Endothelial cell of umbilical vein (primary cell): Measurements from ENCODE around the gene PDGFB.

Experiments used
- EZH2 ChIP-seq: IDR thresholded peaks from 2 replicates; pipeline ENCODE4 v1.6.1; 2012; ENCODE audit warnings: borderline replicate concordance, low read depth, mild to moderate bottlenecking, moderate library complexity, low read length, inconsistent platforms; ENCODE audit not compliant: severe bottlenecking
- FOS ChIP-seq: IDR thresholded peaks from 2 replicates; pipeline ENCODE4 v1.6.1; 2011; ENCODE audit warnings: mild to moderate bottlenecking, low read length, moderate library complexity, borderline replicate concordance; ENCODE audit not compliant: insufficient read depth
- JUN ChIP-seq: IDR thresholded peaks from 2 replicates; pipeline ENCODE4 v1.6.1; 2011; ENCODE audit warnings: borderline replicate concordance, low read depth; ENCODE audit not compliant: insufficient read length, insufficient read depth
- MAX ChIP-seq: IDR thresholded peaks from 2 replicates; pipeline ENCODE4 v1.6.1; 2011; ENCODE audit not compliant: insufficient read depth, insufficient read length
- POLR2A ChIP-seq: IDR thresholded peaks from 2 replicates; pipeline ENCODE4 v1.6.1; 2012; ENCODE audit warnings: low read depth, mild to moderate bottlenecking, control low read depth, low read length
- POLR2AphosphoS5 ChIP-seq: IDR thresholded peaks from 2 replicates; pipeline ENCODE4 v1.6.1; 2012; ENCODE audit warnings: low read depth, mild to moderate bottlenecking, control low read depth, low read length, moderate library complexity; ENCODE audit not compliant: insufficient read depth
- TF ChIP-seq, protein P1 (sequence below), 2 donors: IDR thresholded peaks; 1 replicate in 1 of 2; 2 replicates in 1 of 2; pipeline ENCODE4 v1.5.1; 2011; ENCODE audit warnings: low read length in 2 of 2, mild to moderate bottlenecking in 2 of 2, moderate library complexity in 2 of 2, control low read depth in 1 of 2, inconsistent platforms in 1 of 2, low read depth in 1 of 2; ENCODE audit not compliant: insufficient read depth in 1 of 2; ENCODE audit errors: extremely low read depth in 1 of 2

DNA sequence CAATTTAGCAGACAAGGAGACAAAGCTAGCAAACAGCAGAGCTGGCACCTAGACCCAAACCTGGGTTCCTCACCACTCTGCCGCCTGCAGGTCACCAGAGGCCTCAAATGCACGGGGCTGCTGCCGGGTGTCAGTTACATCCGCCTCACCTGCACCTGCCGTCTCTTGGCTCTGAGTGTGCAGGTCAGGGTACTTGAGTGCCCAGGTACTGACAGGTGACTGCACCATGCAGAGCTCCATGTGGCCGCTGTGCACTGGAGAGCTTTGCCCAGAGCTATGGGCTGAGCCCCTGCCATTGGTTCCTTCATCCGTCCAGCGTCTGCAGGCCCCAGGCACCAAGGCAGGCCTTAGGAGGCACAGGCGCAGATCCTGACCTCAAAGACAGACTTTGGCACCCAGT, 35.0 kb downstream of the PDGFB start:
- TF ChIP-seq, protein P1, sequence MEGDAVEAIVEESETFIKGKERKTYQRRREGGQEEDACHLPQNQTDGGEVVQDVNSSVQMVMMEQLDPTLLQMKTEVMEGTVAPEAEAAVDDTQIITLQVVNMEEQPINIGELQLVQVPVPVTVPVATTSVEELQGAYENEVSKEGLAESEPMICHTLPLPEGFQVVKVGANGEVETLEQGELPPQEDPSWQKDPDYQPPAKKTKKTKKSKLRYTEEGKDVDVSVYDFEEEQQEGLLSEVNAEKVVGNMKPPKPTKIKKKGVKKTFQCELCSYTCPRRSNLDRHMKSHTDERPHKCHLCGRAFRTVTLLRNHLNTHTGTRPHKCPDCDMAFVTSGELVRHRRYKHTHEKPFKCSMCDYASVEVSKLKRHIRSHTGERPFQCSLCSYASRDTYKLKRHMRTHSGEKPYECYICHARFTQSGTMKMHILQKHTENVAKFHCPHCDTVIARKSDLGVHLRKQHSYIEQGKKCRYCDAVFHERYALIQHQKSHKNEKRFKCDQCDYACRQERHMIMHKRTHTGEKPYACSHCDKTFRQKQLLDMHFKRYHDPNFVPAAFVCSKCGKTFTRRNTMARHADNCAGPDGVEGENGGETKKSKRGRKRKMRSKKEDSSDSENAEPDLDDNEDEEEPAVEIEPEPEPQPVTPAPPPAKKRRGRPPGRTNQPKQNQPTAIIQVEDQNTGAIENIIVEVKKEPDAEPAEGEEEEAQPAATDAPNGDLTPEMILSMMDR (IDR thresholded peaks at IDR 0.05; ENCODE audit: extremely low read depth in 1 of 2, insufficient read depth in 1 of 2, low read depth in 1 of 2, low read length in 2 of 2): no peak
- TF ChIP-seq MAX: no peak
- TF ChIP-seq POLR2A: no peak
- no peak for TF ChIP-seq FOS
- TF ChIP-seq EZH2: no peak
- TF ChIP-seq POLR2AphosphoS5: no peak
- no peak for TF ChIP-seq JUN
